Spinal cord (tissue), 10 donors: ENCODE measurements around the gene CACNG4. TPM values are rescaled to one million over a fixed set of nuclear protein-coding genes. Genes with fewer than 3 reads are reported as not detected.

Source experiments
- DNase-seq, 6 donors: peaks; one replicate each; pipeline versions ENCODE4 v3.0.0 to v3.0.0-alpha.2; 2013 to 2015; ENCODE audit warnings: low spot score in 6 of 6, low read depth in 4 of 6
- H3K27ac ChIP-seq: one replicate; pipeline ENCODE4 v1.5.1; 2013; ENCODE audit warnings: low read depth, low read length, control low read depth
- H3K27me3 ChIP-seq: one replicate; pipeline ENCODE4 v1.6.1; 2013; ENCODE audit warnings: low read length; ENCODE audit not compliant: control insufficient read depth, insufficient read depth
- H3K36me3 ChIP-seq: one replicate; pipeline ENCODE4 v1.6.1; 2013; ENCODE audit warnings: low read length; ENCODE audit not compliant: control insufficient read depth, insufficient read depth
- H3K4me1 ChIP-seq: one replicate; pipeline ENCODE4 v1.6.1; 2013; ENCODE audit warnings: low read length; ENCODE audit not compliant: control insufficient read depth, insufficient read depth
- H3K4me3 ChIP-seq: one replicate; pipeline ENCODE4 v1.5.1; 2013; ENCODE audit warnings: low read depth, low read length, control low read depth
- H3K9me3 ChIP-seq: one replicate; pipeline ENCODE4 v1.6.1; 2013; ENCODE audit warnings: low read length; ENCODE audit not compliant: control insufficient read depth, insufficient read depth
- WGBS: methylation state at CpG from one replicate; pipeline ENCODE4 v1.1.5; 2013; ENCODE audit warnings: missing lambda C conversion rate; ENCODE audit not compliant: insufficient coverage; 5-methylcytosine and 5-hydroxymethylcytosine counted together
- polyA plus RNA-seq, 2 donors: library from polyadenylated mRNA; unstranded; fragments of 120-200 nt; gene quantifications; one replicate each; pipeline ENCODE4 v1.2.1, GENCODE V29; 2013; ENCODE audit not compliant: insufficient read length in 2 of 2
- total RNA-seq, 2 donors: library from RNA; depleted of rRNA in 1 of 2; stranded (reverse); fragments of 120-200 nt in 1 of 2; fragments of >200 nt in 1 of 2; gene quantifications; one replicate each; pipeline versions ENCODE4 v1.2.3 to v1.2.4, GENCODE V29; 2013 to 2014
- donor health status: healthy.

The CACNG4 gene
- total and polyA plus RNA-seq, 4 donors, result 19.7 to 161 (median 86.1) TPM

DNA sequence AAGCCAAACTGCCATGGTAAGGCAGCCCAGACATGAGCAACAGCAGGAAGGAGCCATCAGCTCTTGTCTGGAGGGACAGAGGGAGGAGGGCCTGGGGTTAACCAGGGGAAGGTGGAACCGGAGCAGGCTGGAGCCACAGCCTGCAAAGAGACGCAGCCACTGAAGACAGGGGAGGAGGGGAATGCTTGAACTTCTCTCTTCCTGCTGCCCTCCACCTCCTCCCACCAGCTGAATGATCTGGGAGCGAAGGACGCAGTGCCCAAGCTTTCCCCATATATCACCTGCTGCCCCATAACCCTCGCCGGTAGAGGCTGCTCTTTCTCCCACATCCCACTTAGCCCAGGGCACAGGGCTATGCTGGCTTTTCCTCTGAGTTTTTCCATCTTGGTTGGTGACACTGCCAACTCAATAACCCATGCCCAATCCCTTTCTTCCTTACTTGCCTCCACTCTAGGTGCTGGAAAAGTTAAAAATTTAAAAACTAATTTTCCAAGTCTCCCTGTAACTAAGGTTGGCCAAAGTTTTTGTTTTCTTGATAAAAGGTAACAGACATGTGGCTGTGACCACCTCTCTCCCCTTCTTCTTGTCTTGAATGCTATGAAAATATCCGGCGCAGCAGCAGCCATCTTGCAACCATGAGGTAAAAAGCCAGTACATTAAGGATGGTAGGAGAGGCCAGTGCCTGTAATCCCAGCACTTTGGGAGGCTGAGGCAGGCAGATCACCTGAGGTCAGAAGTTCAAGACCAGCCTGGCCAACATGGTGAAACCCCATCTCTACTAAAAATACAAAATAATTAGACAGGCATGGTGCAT, 21.8 kb upstream of the CACNG4 start:
- WGBS, result 88% methylated on average over 8 of the region's 8 CpGs
- no peak overlapping the region for H3K27ac ChIP-seq
- H3K27me3 ChIP-seq, result peaks cover 3% of the 10 kb centered on the region

DNA sequence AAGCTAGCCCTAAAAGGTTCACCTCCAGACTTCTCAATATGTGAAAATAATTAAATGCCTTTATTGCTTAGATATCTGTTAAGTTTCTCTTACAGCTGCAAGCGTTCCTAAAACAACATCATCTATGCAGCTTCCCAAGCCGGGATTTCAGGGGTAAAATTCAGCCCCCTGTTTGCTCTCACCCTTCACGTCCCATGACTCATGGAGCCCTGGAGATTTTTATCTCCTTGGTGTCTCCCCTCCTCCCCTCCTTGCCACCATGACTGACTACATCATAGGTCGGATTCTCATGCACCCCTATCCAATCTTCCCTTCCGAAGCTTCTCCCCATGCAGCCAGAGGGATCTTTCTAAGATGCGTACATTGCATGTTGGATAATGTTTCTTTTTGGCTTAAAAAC, 21.0 kb upstream of the CACNG4 start:
- 77% methylated on average over 4 of the region's 6 CpGs for WGBS
- DNase-seq, result no peak
- Histone ChIP-seq H3K9me3 (no peaks in the 10 kb centered on the region), H3K4me3 (no peak overlapping the region), H3K27ac (no peak overlapping the region), H3K4me1 (peaks cover 38% of the 10 kb centered on the region), H3K36me3 (no peaks in the 10 kb centered on the region), H3K27me3 (peaks cover 3% of the 10 kb centered on the region)

More for the DNA sequence above, 21.8 kb upstream of the CACNG4 start:
- Histone ChIP-seq H3K9me3 (peaks cover 3% of the 10 kb centered on the region), H3K4me1 (peaks cover 33% of the 10 kb centered on the region), H3K36me3 (no peaks in the 10 kb centered on the region), H3K4me3 (no peak overlapping the region)
- no peak for DNase-seq

DNA sequence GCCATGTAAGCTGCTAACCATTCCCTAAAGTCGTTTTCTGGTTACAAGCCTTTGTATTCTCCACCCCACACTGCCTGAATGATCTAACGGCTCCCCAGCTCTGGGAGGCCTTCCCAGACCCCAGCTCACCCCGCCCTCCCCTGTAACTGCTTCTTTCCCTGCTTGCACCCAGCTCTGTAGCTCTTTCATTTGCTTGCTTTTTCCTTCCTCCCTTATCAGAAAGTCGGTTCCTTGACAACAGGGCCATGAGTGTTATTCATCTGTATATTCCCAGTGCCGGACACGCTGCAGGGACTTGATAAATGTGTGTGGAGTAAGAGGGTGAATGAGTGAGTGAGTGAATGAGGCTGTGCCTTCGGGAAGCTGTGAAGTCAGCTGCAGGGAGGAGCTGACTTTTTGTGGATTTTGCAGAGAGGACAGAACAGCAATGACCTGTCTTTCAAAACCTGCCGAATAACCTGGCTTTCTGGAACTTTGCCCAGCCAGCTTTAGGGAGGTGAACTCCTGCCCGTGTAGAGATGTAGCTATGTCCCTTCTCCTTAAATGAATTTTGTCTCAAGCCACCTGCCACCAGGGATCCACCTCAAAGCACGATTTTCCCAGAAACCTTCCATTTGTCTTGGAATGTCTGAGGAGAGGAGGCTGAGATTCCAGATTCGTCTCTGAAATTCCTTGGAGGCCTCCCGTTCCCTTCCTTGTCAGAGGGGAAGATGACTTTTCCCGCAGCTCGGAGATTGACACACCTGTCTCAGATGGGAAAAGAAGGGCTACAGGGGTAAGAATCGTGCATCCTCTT, 20.0 kb upstream of the CACNG4 start:
- Histone ChIP-seq H3K4me3 (no peak overlapping the region), H3K36me3 (no peaks in the 10 kb centered on the region), H3K27ac (peak overlapping the region; percentile 11), H3K9me3 (no peaks in the 10 kb centered on the region), H3K27me3 (peaks cover 3% of the 10 kb centered on the region), H3K4me1 (peaks cover 36% of the 10 kb centered on the region)
- DNase-seq, result peak in 2 of 6 donors; percentile 50 to 80
- WGBS, result 6% methylated on average over 10 of the region's 15 CpGs

DNA sequence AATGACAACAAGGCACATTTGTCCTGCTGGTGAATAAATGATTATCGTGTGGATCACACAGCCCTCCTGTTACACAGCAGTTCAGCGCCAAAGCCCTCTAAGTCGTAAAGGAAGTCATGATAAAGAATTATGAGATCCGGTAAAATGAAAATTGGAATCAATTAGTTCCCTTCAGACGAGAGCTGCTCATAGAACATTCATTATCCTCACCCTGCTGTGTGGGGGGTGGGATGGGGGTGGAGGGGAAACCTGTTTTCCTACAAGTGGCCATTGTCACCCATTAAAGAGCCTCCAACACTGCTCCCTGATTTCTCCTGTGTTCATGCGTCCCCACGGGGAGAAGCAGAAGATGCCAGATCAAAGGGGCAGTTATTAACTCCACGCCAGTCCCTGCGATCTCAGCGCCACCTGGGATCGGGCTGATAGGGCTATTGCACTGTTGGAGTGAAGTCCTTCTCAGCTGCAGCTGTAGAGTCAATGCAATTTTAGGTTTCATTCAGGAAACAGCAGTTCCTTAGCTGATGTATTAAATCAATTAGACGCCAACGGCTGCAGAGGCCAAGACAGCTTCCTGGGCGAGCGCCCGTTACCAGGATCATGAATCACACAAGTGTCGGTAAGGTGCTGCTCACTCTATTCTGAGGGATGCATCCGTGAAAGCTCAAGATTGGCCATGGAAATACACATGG, 19.2 kb upstream of the CACNG4 start:
- WGBS, result 31% methylated on average over 15 of the region's 18 CpGs
- Histone ChIP-seq H3K27ac (peak overlapping the region; percentile 5), H3K27me3 (no peaks in the 10 kb centered on the region), H3K36me3 (no peaks in the 10 kb centered on the region), H3K4me3 (no peak overlapping the region), H3K9me3 (no peaks in the 10 kb centered on the region), H3K4me1 (peaks cover 36% of the 10 kb centered on the region)
- peak in 3 of 6 donors; percentile 23 to 86 (median 54) for DNase-seq

DNA sequence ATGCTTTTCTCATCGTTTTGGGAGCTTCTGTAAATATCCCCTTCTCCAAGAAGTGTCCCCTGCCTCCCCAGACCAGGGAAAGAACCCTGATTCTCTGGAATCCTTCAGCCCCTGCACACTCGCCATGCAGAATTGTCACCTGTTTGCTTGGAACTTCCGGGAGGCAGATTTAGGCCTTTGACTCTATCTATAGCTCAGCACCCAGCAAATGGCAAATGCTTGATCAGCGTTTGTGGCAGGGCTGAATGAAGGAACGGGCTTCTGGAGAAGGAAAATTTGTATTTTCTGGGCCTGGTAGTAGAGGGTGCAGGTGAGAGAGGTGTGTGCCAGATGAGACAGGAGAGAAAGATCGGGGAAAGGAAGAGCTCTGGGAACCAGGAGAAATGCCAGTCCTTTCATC, 18.3 kb upstream of the CACNG4 start:
- Histone ChIP-seq H3K4me1 (peaks cover 36% of the 10 kb centered on the region), H3K27ac (no peak overlapping the region), H3K27me3 (no peaks in the 10 kb centered on the region), H3K4me3 (no peak overlapping the region), H3K9me3 (no peaks in the 10 kb centered on the region), H3K36me3 (no peaks in the 10 kb centered on the region)
- WGBS, result 82% methylated on average over 6 of the region's 6 CpGs
- DNase-seq, result no peak

DNA sequence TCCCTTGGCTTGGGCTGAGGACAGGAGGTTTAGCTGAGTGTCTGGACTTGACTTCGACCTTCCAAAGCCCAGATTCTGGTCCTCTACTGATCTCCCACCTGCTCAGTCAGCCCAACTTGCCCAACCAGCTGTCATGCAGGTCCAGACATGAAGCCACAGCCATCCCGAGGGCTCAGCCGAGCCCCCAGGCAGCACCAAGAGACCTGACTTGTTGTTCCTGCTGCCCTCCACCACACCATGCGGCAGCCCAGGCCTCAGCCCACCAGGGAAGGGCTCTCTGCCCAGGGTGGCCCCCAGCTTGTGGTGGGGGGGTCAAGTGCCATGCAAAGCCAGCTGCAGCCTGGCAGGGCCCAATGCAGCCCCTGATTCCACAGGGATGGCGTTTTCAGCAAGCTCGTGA, 17.2 kb upstream of the CACNG4 start:
- H3K4me1 ChIP-seq, result peaks cover 39% of the 10 kb centered on the region
- no peaks in the 10 kb centered on the region for H3K27me3 ChIP-seq
- no peak overlapping the region for H3K4me3 ChIP-seq
- no peak for DNase-seq
- 91% methylated on average over 2 of the region's 6 CpGs for WGBS
- no peaks in the 10 kb centered on the region for H3K36me3 ChIP-seq
- H3K9me3 ChIP-seq, result no peaks in the 10 kb centered on the region
- H3K27ac ChIP-seq, result no peak overlapping the region

DNA sequence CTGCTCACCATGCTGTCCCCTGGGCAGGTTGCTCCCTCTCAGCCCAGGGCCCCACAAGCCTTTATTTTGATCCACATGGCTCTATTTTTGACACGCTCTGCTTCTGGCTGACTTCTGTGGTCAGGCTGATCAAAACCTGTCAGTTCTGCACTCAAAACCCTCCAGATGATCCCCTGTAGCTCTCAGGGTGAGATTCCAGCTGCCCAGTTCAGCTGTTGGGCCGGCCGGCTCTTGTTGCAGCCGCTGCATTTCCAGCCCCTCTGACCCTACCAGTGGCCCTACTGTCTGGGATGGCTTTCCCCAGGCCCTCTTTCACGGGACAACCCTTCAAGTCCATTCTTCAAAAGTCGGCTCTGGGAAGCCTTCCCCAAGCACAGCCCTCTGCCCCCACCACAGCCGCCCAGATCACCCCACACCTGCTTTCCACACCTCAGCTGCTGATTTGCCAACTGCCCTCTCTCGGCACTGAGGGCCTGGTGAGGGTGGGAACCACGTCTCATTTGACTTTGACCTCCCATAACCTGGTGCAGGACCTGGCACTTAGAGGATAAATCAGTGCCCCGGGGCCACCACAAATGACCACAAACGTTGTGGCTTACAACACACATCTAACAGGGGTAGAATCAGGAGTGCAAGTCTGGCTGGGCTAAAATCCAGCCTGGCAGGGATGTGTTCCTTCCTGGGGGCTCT, 16.3 kb upstream of the CACNG4 start:
- Histone ChIP-seq H3K4me1 (peaks cover 48% of the 10 kb centered on the region), H3K36me3 (no peaks in the 10 kb centered on the region), H3K27ac (no peak overlapping the region), H3K27me3 (no peaks in the 10 kb centered on the region), H3K4me3 (no peak overlapping the region), H3K9me3 (no peaks in the 10 kb centered on the region)
- DNase-seq, result no peak
- WGBS, result 93% methylated on average over 9 of the region's 11 CpGs

DNA sequence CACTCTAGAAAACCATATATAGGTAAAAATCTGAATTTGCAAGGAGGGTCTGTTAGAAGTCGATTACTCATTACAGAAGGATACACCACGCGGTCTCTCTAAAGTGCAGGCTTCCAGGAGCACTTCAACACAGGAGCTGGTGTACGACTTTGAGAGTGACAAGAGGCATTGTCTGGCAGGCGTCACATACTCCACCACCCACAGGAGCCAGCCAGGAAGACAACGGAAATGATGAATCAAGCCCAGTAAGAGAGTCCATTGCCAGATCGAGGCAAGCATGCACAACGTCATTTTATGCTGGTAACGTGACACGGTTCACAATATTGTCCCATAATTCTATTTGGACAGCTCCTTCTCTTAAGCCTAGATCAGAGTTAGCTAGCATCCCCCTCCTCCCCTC, 15.0 kb upstream of the CACNG4 start:
- peaks cover 48% of the 10 kb centered on the region for H3K4me1 ChIP-seq
- H3K9me3 ChIP-seq, result no peaks in the 10 kb centered on the region
- no peaks in the 10 kb centered on the region for H3K36me3 ChIP-seq
- WGBS, result 38% methylated on average over 9 of the region's 10 CpGs
- peak in 1 of 6 donors; percentile 31 for DNase-seq
- no peak overlapping the region for H3K27ac ChIP-seq
- no peak overlapping the region for H3K4me3 ChIP-seq
- no peaks in the 10 kb centered on the region for H3K27me3 ChIP-seq

DNA sequence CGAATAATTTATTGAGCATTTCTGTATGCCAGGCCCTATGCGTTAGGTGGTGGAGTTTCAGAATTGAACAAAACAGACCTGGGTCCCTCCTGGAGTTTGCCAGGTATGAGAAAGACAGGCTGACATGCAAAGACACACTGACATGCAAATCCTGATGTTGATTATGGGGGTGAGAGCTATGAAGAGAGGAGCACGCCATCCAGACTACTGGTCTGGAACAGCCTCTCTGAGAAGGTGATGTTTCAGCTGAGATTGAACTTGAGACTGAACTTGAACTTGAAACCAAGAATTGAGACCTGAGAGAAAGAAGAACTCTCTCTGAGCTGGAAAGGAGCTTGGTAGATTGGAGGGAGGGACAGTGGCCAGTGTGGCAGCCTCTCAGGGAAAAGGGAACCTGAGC, 14.2 kb upstream of the CACNG4 start:
- Histone ChIP-seq H3K4me1 (peaks cover 42% of the 10 kb centered on the region), H3K27me3 (no peaks in the 10 kb centered on the region), H3K9me3 (no peaks in the 10 kb centered on the region), H3K4me3 (no peak overlapping the region), H3K36me3 (no peaks in the 10 kb centered on the region), H3K27ac (no peak overlapping the region)
- 94% methylated on average over 2 of the region's 3 CpGs for WGBS
- DNase-seq, result no peak
